Loucy (cell line): Measurements from ENCODE around the gene INSC.

Source experiments
- H2AFZ ChIP-seq: fragments of 200-600 bp; sonication (generic); 2 replicates; pipeline ENCODE4 v1.6.0; 2016; ENCODE audit warnings: antibody characterized with exemption, mild to moderate bottlenecking, low read length, moderate library complexity
- H3F3A ChIP-seq: fragments of 200-600 bp; 2 replicates; pipeline ENCODE4 v1.6.0; 2016; ENCODE audit warnings: antibody characterized with exemption, low read depth, mild to moderate bottlenecking
- H3K27me3 ChIP-seq: fragments of 200-600 bp; sonication (generic); 2 replicates; pipeline ENCODE4 v1.6.1; 2014; ENCODE audit warnings: low read length, mild to moderate bottlenecking; ENCODE audit not compliant: insufficient read depth, poor library complexity, severe bottlenecking
- H3K36me3 ChIP-seq: fragments of 200-600 bp; sonication (generic); 2 replicates; pipeline ENCODE4 v1.6.1; 2016; ENCODE audit warnings: low read length; ENCODE audit not compliant: insufficient read depth
- H3K4me1 ChIP-seq: fragments of 200-600 bp; sonication (generic); 2 replicates; pipeline ENCODE4 v1.5.1; 2014; ENCODE audit warnings: low read length, mild to moderate bottlenecking; ENCODE audit not compliant: insufficient read depth, poor library complexity, severe bottlenecking
- H3K4me2 ChIP-seq: fragments of 200-600 bp; sonication (generic); 2 replicates; pipeline ENCODE4 v1.6.0; 2014; ENCODE audit warnings: antibody characterized with exemption, low read length, low read depth, mild to moderate bottlenecking; ENCODE audit not compliant: poor library complexity, severe bottlenecking
- H3K4me3 ChIP-seq: fragments of 200-600 bp; sonication (generic); 2 replicates; pipeline ENCODE4 v1.5.1; 2014; ENCODE audit warnings: low read length, mild to moderate bottlenecking, mixed read lengths; ENCODE audit not compliant: poor library complexity, severe bottlenecking
- H3K79me2 ChIP-seq: fragments of 200-600 bp; sonication (generic); 2 replicates; pipeline ENCODE4 v1.6.1; 2014; ENCODE audit warnings: low read length; ENCODE audit not compliant: insufficient read depth
- H3K9ac ChIP-seq: fragments of 200-600 bp; sonication (generic); 2 replicates; pipeline ENCODE4 v1.6.0; 2014; ENCODE audit warnings: mild to moderate bottlenecking, low read depth, low read length, moderate library complexity; ENCODE audit not compliant: poor library complexity, severe bottlenecking
- H3K9me2 ChIP-seq: fragments of 200-600 bp; sonication (generic); replicated peaks from 2 replicates; pipeline ENCODE4 v1.6.1; 2016; ENCODE audit warnings: low read depth, low read length, mixed read lengths
- H3K9me3 ChIP-seq: fragments of 200-600 bp; sonication (generic); 2 replicates; pipeline ENCODE4 v1.6.1; 2014; ENCODE audit warnings: mild to moderate bottlenecking, antibody characterized with exemption, low read length, low read depth; ENCODE audit not compliant: insufficient read depth
- H4K20me1 ChIP-seq: fragments of 200-600 bp; sonication (generic); 2 replicates; pipeline ENCODE4 v1.6.0; 2014; ENCODE audit warnings: antibody characterized with exemption, low read length, mild to moderate bottlenecking; ENCODE audit not compliant: insufficient read depth, poor library complexity, severe bottlenecking
- EZH2phosphoT487 ChIP-seq: fragments of 200-600 bp; IDR thresholded peaks from 2 replicates; pipeline ENCODE4 v1.6.1; 2018; ENCODE audit warnings: antibody characterized with exemption, mild to moderate bottlenecking, moderate library complexity, borderline replicate concordance
- TF ChIP-seq, protein P1 (sequence below): fragments of 200-600 bp; sonication (generic); conservative IDR thresholded peaks from 2 replicates; pipeline ENCODE4 v1.5.1; 2014; ENCODE audit warnings: mild to moderate bottlenecking, antibody characterized with exemption, low read length

Gene INSC

GRCh38 chr11:15128621-15129020 is 13.9 kb downstream of the INSC start:
- no peak overlapping the region for H2AFZ ChIP-seq
- H3F3A ChIP-seq, result no peaks in the 10 kb centered on the region
- TF ChIP-seq, protein P1, sequence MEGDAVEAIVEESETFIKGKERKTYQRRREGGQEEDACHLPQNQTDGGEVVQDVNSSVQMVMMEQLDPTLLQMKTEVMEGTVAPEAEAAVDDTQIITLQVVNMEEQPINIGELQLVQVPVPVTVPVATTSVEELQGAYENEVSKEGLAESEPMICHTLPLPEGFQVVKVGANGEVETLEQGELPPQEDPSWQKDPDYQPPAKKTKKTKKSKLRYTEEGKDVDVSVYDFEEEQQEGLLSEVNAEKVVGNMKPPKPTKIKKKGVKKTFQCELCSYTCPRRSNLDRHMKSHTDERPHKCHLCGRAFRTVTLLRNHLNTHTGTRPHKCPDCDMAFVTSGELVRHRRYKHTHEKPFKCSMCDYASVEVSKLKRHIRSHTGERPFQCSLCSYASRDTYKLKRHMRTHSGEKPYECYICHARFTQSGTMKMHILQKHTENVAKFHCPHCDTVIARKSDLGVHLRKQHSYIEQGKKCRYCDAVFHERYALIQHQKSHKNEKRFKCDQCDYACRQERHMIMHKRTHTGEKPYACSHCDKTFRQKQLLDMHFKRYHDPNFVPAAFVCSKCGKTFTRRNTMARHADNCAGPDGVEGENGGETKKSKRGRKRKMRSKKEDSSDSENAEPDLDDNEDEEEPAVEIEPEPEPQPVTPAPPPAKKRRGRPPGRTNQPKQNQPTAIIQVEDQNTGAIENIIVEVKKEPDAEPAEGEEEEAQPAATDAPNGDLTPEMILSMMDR, result no peak
- TF ChIP-seq EZH2phosphoT487, result no peak
- H3K79me2 ChIP-seq, result no peaks in the 10 kb centered on the region
- H3K4me3 ChIP-seq, result no peak overlapping the region
- peaks cover 5% of the 10 kb centered on the region for H3K4me1 ChIP-seq
- H3K4me2 ChIP-seq, result no peak overlapping the region
- no peaks in the 10 kb centered on the region for H3K36me3 ChIP-seq
- no peaks in the 10 kb centered on the region for H3K27me3 ChIP-seq
- H3K9ac ChIP-seq, result no peak overlapping the region
- no peaks in the 10 kb centered on the region for H3K9me2 ChIP-seq
- no peaks in the 10 kb centered on the region for H3K9me3 ChIP-seq
- H4K20me1 ChIP-seq, result no peaks in the 10 kb centered on the region

GRCh38 chr11:15136166-15136565 is 21.4 kb downstream of the INSC start:
- H3K4me3 ChIP-seq, result no peak overlapping the region
- no peak overlapping the region for H3K9ac ChIP-seq
- H3F3A ChIP-seq, result no peaks in the 10 kb centered on the region
- H3K9me3 ChIP-seq, result no peaks in the 10 kb centered on the region
- no peaks in the 10 kb centered on the region for H3K4me1 ChIP-seq
- H3K9me2 ChIP-seq, result no peaks in the 10 kb centered on the region
- no peaks in the 10 kb centered on the region for H3K27me3 ChIP-seq
- H4K20me1 ChIP-seq, result no peaks in the 10 kb centered on the region
- H3K36me3 ChIP-seq, result no peaks in the 10 kb centered on the region
- TF ChIP-seq EZH2phosphoT487, result no peak
- TF ChIP-seq, protein P1, result no peak
- no peaks in the 10 kb centered on the region for H3K79me2 ChIP-seq
- no peak overlapping the region for H2AFZ ChIP-seq
- H3K4me2 ChIP-seq, result no peak overlapping the region

DNA sequence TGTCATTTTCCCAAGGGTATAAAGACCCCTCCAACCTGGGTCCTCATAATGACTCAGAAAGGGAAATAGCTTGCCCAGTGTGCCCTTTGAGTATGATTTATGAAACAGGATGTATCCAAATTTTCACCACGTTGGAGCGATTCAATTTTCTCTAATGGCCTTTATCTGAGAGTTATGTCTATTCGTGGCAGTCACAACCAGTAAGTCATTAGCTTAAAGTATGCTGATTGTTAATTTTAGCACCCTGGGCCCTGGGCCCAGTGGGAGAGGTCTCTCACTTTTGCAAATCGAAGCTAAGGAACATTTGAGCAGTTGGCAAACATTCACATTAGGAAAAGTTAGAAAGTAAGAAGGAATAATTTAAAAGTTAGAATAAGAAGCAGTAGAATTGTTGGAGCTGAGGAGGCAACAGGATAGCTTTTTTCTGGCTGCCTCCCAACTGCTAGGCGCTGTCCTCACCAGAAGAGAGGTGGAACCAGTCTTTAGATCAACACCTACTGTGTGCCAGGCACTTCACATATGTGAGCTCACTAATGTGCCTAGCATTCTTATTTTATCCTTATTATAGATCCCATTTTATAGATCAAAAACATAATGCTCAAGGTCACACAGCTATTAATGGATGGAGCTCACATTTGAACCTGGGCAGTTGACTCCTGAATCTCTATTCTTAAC is 24.5 kb downstream of the INSC start:
- Histone ChIP-seq H2AFZ (no peak overlapping the region), H3K9me2 (no peaks in the 10 kb centered on the region), H3K4me2 (no peak overlapping the region), H3K27me3 (no peaks in the 10 kb centered on the region), H3K4me3 (no peak overlapping the region), H3K9me3 (no peaks in the 10 kb centered on the region), H3K9ac (no peak overlapping the region), H3K36me3 (no peaks in the 10 kb centered on the region), H3K4me1 (no peaks in the 10 kb centered on the region), H4K20me1 (no peaks in the 10 kb centered on the region), H3F3A (no peaks in the 10 kb centered on the region), H3K79me2 (no peaks in the 10 kb centered on the region)
- TF ChIP-seq, protein P1, result no peak
- no peak for TF ChIP-seq EZH2phosphoT487
